Keratinocyte (primary cell): Measurements from ENCODE around the gene HRNR.

Experiments
- EZH2 ChIP-seq: IDR thresholded peaks from one replicate; pipeline ENCODE4 v1.6.1; 2012; ENCODE audit warnings: inconsistent platforms, mild to moderate bottlenecking, low read length, moderate library complexity
- TF ChIP-seq, protein P1 (sequence below), 3 experiments: IDR thresholded peaks in 1 of 3; conservative IDR thresholded peaks in 1 of 3; optimal IDR thresholded peaks in 1 of 3; 2 replicates in 2 of 3; 3 replicates in 1 of 3; pipeline versions ENCODE3 to v1.5.1; 2011; ENCODE audit warnings: low read length in 3 of 3, mild to moderate bottlenecking in 3 of 3, moderate library complexity in 2 of 3, control low read depth in 1 of 3, inconsistent platforms in 1 of 3; ENCODE audit not compliant: insufficient read depth in 2 of 3; ENCODE audit errors: extremely low read depth in 1 of 3

DNA sequence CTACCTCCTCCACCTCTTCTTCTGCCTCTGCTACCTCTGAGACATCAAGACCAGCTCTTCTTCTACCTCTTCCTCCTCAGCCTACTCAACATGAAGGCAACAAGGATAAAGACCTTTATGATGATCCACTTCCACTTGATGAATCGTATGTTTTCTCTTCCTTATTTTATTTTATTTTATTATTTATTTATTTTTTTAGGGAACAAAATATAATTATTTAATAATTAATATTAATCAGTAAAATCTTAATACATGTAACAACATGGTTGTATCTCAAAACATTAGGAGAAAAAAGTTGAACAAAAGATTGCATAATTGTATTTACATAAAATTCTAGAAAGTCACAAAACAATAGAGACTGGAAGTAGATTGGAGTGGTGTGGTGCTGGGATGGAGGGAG is 13.1 kb upstream of the HRNR start:
- TF ChIP-seq, protein P1, sequence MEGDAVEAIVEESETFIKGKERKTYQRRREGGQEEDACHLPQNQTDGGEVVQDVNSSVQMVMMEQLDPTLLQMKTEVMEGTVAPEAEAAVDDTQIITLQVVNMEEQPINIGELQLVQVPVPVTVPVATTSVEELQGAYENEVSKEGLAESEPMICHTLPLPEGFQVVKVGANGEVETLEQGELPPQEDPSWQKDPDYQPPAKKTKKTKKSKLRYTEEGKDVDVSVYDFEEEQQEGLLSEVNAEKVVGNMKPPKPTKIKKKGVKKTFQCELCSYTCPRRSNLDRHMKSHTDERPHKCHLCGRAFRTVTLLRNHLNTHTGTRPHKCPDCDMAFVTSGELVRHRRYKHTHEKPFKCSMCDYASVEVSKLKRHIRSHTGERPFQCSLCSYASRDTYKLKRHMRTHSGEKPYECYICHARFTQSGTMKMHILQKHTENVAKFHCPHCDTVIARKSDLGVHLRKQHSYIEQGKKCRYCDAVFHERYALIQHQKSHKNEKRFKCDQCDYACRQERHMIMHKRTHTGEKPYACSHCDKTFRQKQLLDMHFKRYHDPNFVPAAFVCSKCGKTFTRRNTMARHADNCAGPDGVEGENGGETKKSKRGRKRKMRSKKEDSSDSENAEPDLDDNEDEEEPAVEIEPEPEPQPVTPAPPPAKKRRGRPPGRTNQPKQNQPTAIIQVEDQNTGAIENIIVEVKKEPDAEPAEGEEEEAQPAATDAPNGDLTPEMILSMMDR (optimal IDR thresholded peaks at IDR 0.05 in 1 of 3, IDR thresholded peaks at IDR 0.05 in 1 of 3, conservative IDR thresholded peaks at IDR 0.05 in 1 of 3; ENCODE audit: extremely low read depth in 1 of 3, insufficient read depth in 2 of 3, low read length in 3 of 3) = no peak
- TF ChIP-seq EZH2 = no peak
